GM12878 (cell line): ENCODE measurements around the gene CBLN2. TPM values are rescaled to one million over a fixed set of nuclear protein-coding genes. Genes with fewer than 3 reads are reported as not detected.
A peak's percentile ranks its signal among the peaks of the same experiment; 100 is the strongest.

Source experiments
- ATAC-seq: fragments of 200-7000 bp; cut with Tn5 transposase; 3 replicates; pipeline ENCODE4 v1.9.1; 2020; ENCODE audit warnings: mild to moderate bottlenecking, moderate library complexity
- BruUV-seq: library from RNA; stranded (reverse); fragments of 400-500 nt; replicated peaks from 2 replicates; lab custom pipeline; 2021; lab: Mats Ljungman, UMichigan
- CTCF ChIA-PET: fragments of 300-600 bp; sonication (Branson Sonifier 250); formaldehyde crosslinking; extraction: SDS; loops from one replicate; lab custom pipeline; 2021; ENCODE audit warnings: inconsistent platforms; lab: Yijun Ruan, JAX
- POLR2A ChIA-PET: fragments of 350-600 bp; formaldehyde crosslinking; extraction: SDS; loops from one replicate; lab custom pipeline; 2021; ENCODE audit warnings: inconsistent platforms; lab: Charles Lee
- RAD21 ChIA-PET: fragments of 300-600 bp; sonication (Branson Sonifier 250); formaldehyde crosslinking; loops from one replicate; lab custom pipeline; 2023; ENCODE audit warnings: antibody characterized with exemption; ENCODE audit not compliant: unreplicated experiment; lab: Charles Lee
- SMC1A ChIA-PET: fragments of 300-600 bp; sonication (Branson Sonifier 250); formaldehyde crosslinking; loops from one replicate; lab custom pipeline; 2023; ENCODE audit not compliant: unreplicated experiment, uncharacterized antibody; lab: Charles Lee
- DNase-seq: peaks from one replicate; pipeline ENCODE4 v3.0.0-alpha.2; 2011; ENCODE audit warnings: low read depth, low spot score
- FAIRE-seq: peaks from 3 replicates; lab custom pipeline; 2011; peaks lifted over from hg19 to GRCh38; lab: Jason Lieb, UNC
- H2AFZ ChIP-seq: 2 replicates; pipeline ENCODE4 v1.6.0; 2011; ENCODE audit warnings: low read depth, low read length, control low read depth; ENCODE audit not compliant: control insufficient read depth
- H3K27ac ChIP-seq: 2 replicates; pipeline ENCODE4 v1.5.1; 2011; ENCODE audit warnings: control low read depth; ENCODE audit not compliant: control insufficient read depth, insufficient read depth
- H3K27me3 ChIP-seq, 2 experiments: replicated peaks in 1 of 2; 2 replicates each; pipeline versions ENCODE4 v1.6.0 to v1.6.1; 2011; ENCODE audit warnings: low read length in 1 of 2; ENCODE audit not compliant: control insufficient read depth in 2 of 2, insufficient read depth in 2 of 2
- H3K36me3 ChIP-seq, 2 experiments: 2 replicates each; pipeline ENCODE4 v1.5.1; 2011; ENCODE audit warnings: low read length in 1 of 2; ENCODE audit not compliant: control insufficient read depth in 2 of 2, insufficient read depth in 2 of 2
- H3K4me1 ChIP-seq: 2 replicates; pipeline ENCODE4 v1.6.1; 2011; ENCODE audit warnings: mild to moderate bottlenecking, low read length, moderate library complexity, mixed read lengths; ENCODE audit not compliant: control insufficient read depth, insufficient read depth
- H3K4me2 ChIP-seq: 2 replicates; pipeline ENCODE4 v1.6.0; 2011; ENCODE audit warnings: control low read depth; ENCODE audit not compliant: control insufficient read depth, insufficient read depth
- H3K4me3 ChIP-seq: fragments of 200-600 bp; sonication (generic); 2 replicates; pipeline ENCODE4 v1.5.1; 2016
- H3K79me2 ChIP-seq: 2 replicates; pipeline ENCODE4 v1.6.0; 2011; ENCODE audit warnings: low read length; ENCODE audit not compliant: control insufficient read depth, insufficient read depth
- H3K9ac ChIP-seq: 2 replicates; pipeline ENCODE4 v1.8.0; 2011; ENCODE audit warnings: low read length, control low read depth, mixed read lengths; ENCODE audit not compliant: control insufficient read depth, insufficient read depth
- H3K9me3 ChIP-seq: replicated peaks from 3 replicates; pipeline ENCODE4 v1.5.1; 2011; ENCODE audit warnings: mild to moderate bottlenecking, low read length; ENCODE audit not compliant: control insufficient read depth, insufficient read depth
- H4K20me1 ChIP-seq: 2 replicates; pipeline ENCODE4 v1.6.0; 2011; ENCODE audit not compliant: control insufficient read depth, insufficient read depth
- JUNB ChIP-seq: IDR thresholded peaks from 2 replicates; pipeline ENCODE4 v1.6.1; 2016; ENCODE audit warnings: antibody characterized with exemption, mild to moderate bottlenecking
- PBX3 ChIP-seq: IDR thresholded peaks from 2 replicates; pipeline ENCODE4 v1.6.1; 2011; ENCODE audit warnings: mild to moderate bottlenecking, low read depth, low read length, moderate library complexity; ENCODE audit not compliant: insufficient replicate concordance
- RB1 ChIP-seq: fragments of 450-650 bp; formaldehyde crosslinking; IDR thresholded peaks from 2 replicates; pipeline ENCODE4 v1.6.1; 2017; ENCODE audit warnings: mild to moderate bottlenecking, borderline replicate concordance
- RELB ChIP-seq: fragments of 450-650 bp; IDR thresholded peaks from 2 replicates; pipeline ENCODE4 v1.6.1; 2017; ENCODE audit warnings: low read depth, mild to moderate bottlenecking, moderate library complexity
- SIX5 ChIP-seq: IDR thresholded peaks from 2 replicates; pipeline ENCODE4 v1.6.1; 2011; ENCODE audit warnings: mild to moderate bottlenecking, low read depth, low read length, moderate library complexity; ENCODE audit not compliant: severe bottlenecking
- SMC3 ChIP-seq: IDR thresholded peaks from 2 replicates; pipeline ENCODE4 v1.6.1; 2011; ENCODE audit warnings: low read length, improper control_type of control experiment, borderline replicate concordance
- SPI1 ChIP-seq: IDR thresholded peaks from 2 replicates; pipeline ENCODE4 v1.6.1; 2011; ENCODE audit warnings: low read depth, mild to moderate bottlenecking, low read length, moderate library complexity, borderline replicate concordance; ENCODE audit not compliant: insufficient read depth
- ZBTB33 ChIP-seq: fragments of 450-650 bp; IDR thresholded peaks from 2 replicates; pipeline ENCODE4 v1.6.1; 2017; ENCODE audit warnings: mild to moderate bottlenecking
- ZNF592 ChIP-seq: fragments of 450-650 bp; IDR thresholded peaks from 2 replicates; pipeline ENCODE4 v1.6.1; 2017; ENCODE audit warnings: mild to moderate bottlenecking, moderate library complexity
- WGBS: methylation state at CpG from one replicate; pipeline ENCODE4 v1.1.6; 2016; ENCODE audit warnings: low lambda C conversion rate; ENCODE audit not compliant: insufficient replicate concordance, insufficient coverage; ENCODE audit errors: missing lambda C conversion rate; 5-methylcytosine and 5-hydroxymethylcytosine counted together
- in situ Hi-C: fragments of 300-500 bp; cut with MboI; formaldehyde crosslinking; loops from 9 replicates; pipeline ENCODE4 v1.14.3; 2018; ENCODE audit warnings: mixed read lengths
- intact Hi-C: fragments of 100-400 bp; cut with micrococcal nuclease; formaldehyde crosslinking; loops from one replicate; pipeline ENCODE4 v1.14.2; 2022; ENCODE audit not compliant: unreplicated experiment
- polyA plus RNA-seq, 11 experiments: library from polyadenylated mRNA; depleted of rRNA in 4 of 11; unstranded in 6 of 11; stranded (reverse) in 5 of 11; fragments of >200 nt; fragmentation: Nextera tagmentation in 4 of 11; fragmentation: Illumina TruSeq in 1 of 11; extraction: Ambion mirVana in 4 of 11; extraction: Trizol in 1 of 11; gene quantifications; 1 replicate in 1 of 11; 2 replicates in 10 of 11; pipeline versions ENCODE4 v1.2.1 to v1.2.3, GENCODE V29; 2011 to 2016; ENCODE audit warnings: inconsistent platforms in 2 of 11, missing spikeins in 2 of 11, low read depth in 1 of 11
- total RNA-seq, 4 experiments: library from RNA; depleted of rRNA in 3 of 4; stranded (reverse); fragments of >200 nt in 3 of 4; fragmentation: Illumina TruSeq in 1 of 4; extraction: Trizol in 1 of 4; gene quantifications; 2 replicates each; pipeline versions ENCODE4 v1.2.1 to v1.2.3, GENCODE V29; 2013 to 2021

The CBLN2 gene
- total and polyA plus RNA-seq, 10 of the 15 experiments (the other 5 are each of a cell fraction or from before 2014, with no cell fraction given): 0.11 to 14.6 (median 0.30) TPM; not detected in 2

GRCh38 chr18:72566290-72566689 is 22.1 kb upstream of the CBLN2 start (continued):
- no peak for TF ChIP-seq SIX5
- no peak for TF ChIP-seq RELB
- TF ChIP-seq, all 136 proteins: peak for 0

- ChIA-PET POLR2A (no interaction called here), CTCF (interaction anchor here (1.3 kb wide), 1 partner anchor 8 kb away, joined by 4 read pairs; no protein-coding TSS in a partner anchor), RAD21 (no interaction called here), SMC1A (no interaction called here)
- no peaks in the 10 kb centered on the region for H3K27me3 ChIP-seq
- TF ChIP-seq ZNF592: no peak
- no peak for TF ChIP-seq PBX3
- no peak for TF ChIP-seq JUNB
- peak; percentile 41; the same call in 1 of the 2 replicates for TF ChIP-seq SPI1
- TF ChIP-seq RB1: no peak
- no peak for TF ChIP-seq ZBTB33
- TF ChIP-seq SMC3: no peak
- DNase-seq: no peak
- H3K79me2 ChIP-seq: no peaks in the 10 kb centered on the region
- no peak overlapping the region for H2AFZ ChIP-seq
- H3K36me3 ChIP-seq: no peaks in the 10 kb centered on the region
- FAIRE-seq: no peak
- no TSS peak for BruUV-seq
- H3K9ac ChIP-seq: no peak overlapping the region
- no peaks in the 10 kb centered on the region for H3K9me3 ChIP-seq
- intact Hi-C loops (no loop called here), in situ Hi-C loops (no loop called here)
- no peak overlapping the region for H3K4me2 ChIP-seq
- H4K20me1 ChIP-seq: no peaks in the 10 kb centered on the region
- ATAC-seq: no peak
- H3K4me3 ChIP-seq: no peak overlapping the region
- whole genome bisulfite sequencing: 0% methylated on average over 1 of the region's 1 CpG
- no peak overlapping the region for H3K27ac ChIP-seq
- H3K4me1 ChIP-seq: no peaks in the 10 kb centered on the region
These were observed 11.8 kb upstream of the CBLN2 start for GRCh38 chr18:72555968-72556367.
